Stimulated activated naive CD8-positive, alpha-beta T cell treated with anti-CD3 and anti-CD28 coated beads, Interleukin-15, amount 100 ng/mL, for 72 hours (primary cell): ENCODE measurements around the gene ABHD12B.
"Not testable (repeated sequence)": the region's sequence is repeated elsewhere in the genome, so short reads cannot be mapped to it uniquely, and the experiment has no call there.

Source experiments
- ATAC-seq: fragments of 150-1000 bp; cut with Tn5 transposase; 2 replicates; pipeline ENCODE4 v1.10.0; 2021; ENCODE audit warnings: mild to moderate bottlenecking, moderate library complexity
- DNase-seq, 2 donors: peaks; one replicate each; pipeline ENCODE4 v3.0.0; 2021 to 2022
- H3K27ac Mint-ChIP-seq, 2 donors: one replicate each; pipeline ENCODE4 v1.8.0; 2022; ENCODE audit warnings: mild to moderate bottlenecking in 2 of 2, mixed read lengths in 2 of 2, moderate library complexity in 2 of 2
- H3K27me3 Mint-ChIP-seq: one replicate; pipeline ENCODE4 v1.8.0; 2022; ENCODE audit warnings: mixed read lengths
- H3K4me1 Mint-ChIP-seq: one replicate; pipeline ENCODE4 v1.8.0; 2022; ENCODE audit warnings: mild to moderate bottlenecking, mixed read lengths
- H3K4me3 Mint-ChIP-seq, 2 donors: one replicate each; pipeline ENCODE4 v1.8.0; 2022; ENCODE audit warnings: mild to moderate bottlenecking in 2 of 2, mixed read lengths in 2 of 2, moderate library complexity in 1 of 2
- H3K9me3 Mint-ChIP-seq, 2 donors: one replicate each; pipeline ENCODE4 v1.8.0; 2022; ENCODE audit warnings: mixed read lengths in 2 of 2

Gene ABHD12B

GRCh38 chr14:50860478-50861086 is 11.3 kb upstream of the ABHD12B start:
- Mint-ChIP-seq H3K4me1 (peaks cover 12% of the 10 kb centered on the region), H3K9me3 (no peaks in the 10 kb centered on the region), H3K27me3 (peaks cover 12% of the 10 kb centered on the region), H3K27ac (peak overlapping the region; percentile 92 to 95), H3K4me3 (peak overlapping the region; percentile 88 to 92)
- ATAC-seq = peak; percentile 65
- peak; percentile 86 to 87 for DNase-seq

DNA sequence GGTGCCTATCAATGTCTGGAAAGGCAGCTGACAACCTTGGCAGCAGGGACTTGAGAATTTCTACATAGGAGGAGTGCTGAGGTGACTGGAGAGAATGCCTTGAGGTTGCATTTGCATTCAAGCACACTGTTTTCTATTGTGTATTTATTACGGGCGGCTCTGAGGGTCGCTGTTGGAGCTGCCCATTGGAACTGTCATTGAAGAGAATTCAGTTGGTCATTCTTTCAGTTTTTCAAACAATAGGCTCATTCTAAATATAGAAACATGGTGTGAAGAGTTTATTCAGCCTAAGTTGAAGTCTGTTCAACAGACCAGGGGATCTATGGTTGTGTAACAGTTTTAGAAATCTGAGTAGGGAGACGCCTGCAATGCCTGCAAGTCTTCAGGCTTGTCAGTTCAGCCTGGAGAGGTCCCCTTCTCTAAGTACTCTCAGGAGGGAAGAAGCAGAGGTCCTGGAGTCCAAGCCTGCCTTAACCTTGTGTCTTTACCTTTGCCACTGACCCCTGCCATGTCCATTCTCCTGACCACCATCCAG is 9.8 kb upstream of the ABHD12B start:
- Mint-ChIP-seq H3K9me3 (no peaks in the 10 kb centered on the region), H3K4me1 (peaks cover 12% of the 10 kb centered on the region), H3K4me3 (no peak overlapping the region)

DNA sequence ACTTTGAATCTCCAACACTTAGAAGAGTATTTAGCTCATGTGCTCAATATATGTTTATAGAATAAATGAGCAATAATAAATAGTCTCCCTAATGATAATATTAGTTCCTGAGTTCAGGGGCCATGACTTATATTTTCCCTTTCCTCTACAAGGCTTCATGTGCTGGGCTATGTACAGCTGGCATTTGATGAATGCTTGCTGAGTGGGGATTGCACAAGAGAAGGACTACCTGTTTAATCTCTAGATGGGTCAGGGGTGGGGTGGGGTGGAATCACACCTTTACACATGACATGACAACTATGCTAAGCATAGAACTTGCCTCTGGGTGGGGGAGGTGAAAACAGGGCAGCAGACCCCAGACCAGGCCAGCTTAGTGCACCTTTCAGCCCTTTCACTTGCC is 7.6 kb upstream of the ABHD12B start:
- peaks cover 48% of the 10 kb centered on the region for H3K27me3 Mint-ChIP-seq
- ATAC-seq (no peak), DNase-seq (no peak)
- no peak overlapping the region for H3K4me3 Mint-ChIP-seq
- no peaks in the 10 kb centered on the region for H3K9me3 Mint-ChIP-seq
- H3K4me1 Mint-ChIP-seq = peaks cover 10% of the 10 kb centered on the region
- no peak overlapping the region for H3K27ac Mint-ChIP-seq

More for the DNA sequence above, 9.8 kb upstream of the ABHD12B start:
- DNase-seq = no peak
- Mint-ChIP-seq H3K27ac (peak overlapping the region in 1 of 2 donors; percentile 34), H3K27me3 (peaks cover 27% of the 10 kb centered on the region)
- ATAC-seq = no peak

DNA sequence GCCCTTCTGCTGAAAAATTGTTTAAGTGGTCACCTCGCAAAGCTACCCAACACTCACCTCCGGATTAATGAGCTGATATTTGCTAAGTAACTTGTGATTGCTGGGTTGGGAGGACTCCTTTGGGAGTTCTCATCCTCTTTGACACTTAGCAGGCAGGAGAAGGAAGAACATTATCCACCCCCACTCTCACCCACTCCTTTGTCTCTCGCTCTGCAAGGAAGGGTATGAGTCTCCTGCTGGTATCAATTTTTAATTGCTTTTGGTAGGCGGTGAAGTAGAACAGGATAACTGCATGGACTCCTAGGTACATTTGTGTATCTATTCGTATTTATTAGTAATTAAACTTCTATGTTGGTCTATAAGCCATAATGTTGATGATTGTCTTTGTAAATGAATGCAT is 6.9 kb upstream of the ABHD12B start:
- no peak overlapping the region for H3K27ac Mint-ChIP-seq
- ATAC-seq = no peak
- no peak for DNase-seq
- no peak overlapping the region for H3K4me3 Mint-ChIP-seq
- H3K27me3 Mint-ChIP-seq = peaks cover 55% of the 10 kb centered on the region
- no peaks in the 10 kb centered on the region for H3K9me3 Mint-ChIP-seq
- peaks cover 5% of the 10 kb centered on the region for H3K4me1 Mint-ChIP-seq

DNA sequence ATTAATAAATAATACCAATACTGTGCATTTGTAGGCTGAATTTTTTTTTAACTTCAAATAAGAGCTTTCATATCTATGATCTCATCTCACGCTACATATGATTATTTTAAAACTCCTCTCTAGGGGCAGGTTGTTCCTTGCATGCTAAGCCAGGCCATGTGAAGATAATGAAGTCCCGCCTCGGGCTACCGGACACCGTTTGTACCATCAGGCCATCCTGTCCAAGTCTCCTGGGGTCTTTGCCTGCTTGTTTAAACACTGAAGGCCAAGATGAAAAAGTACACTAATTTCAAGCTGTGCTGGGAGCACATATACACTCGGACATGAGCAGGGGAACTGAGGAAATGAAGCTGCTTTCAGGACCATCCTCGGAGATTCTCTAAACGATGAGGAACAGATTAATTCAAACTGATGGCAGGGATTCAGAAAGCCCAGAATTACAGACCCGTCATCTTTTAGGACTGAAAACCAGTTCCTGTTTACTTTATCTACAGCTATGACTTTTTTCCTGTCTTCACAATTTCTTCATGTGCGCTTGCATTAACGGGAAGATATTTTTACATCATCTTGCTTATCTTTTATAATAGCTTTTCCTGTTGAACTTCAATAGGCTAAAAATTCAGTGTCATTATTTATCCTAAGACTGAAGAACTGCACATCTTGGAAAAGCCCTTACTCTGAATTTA is 6.3 kb upstream of the ABHD12B start:
- Mint-ChIP-seq H3K27ac (no peak overlapping the region), H3K4me3 (no peak overlapping the region), H3K4me1 (peaks cover 2% of the 10 kb centered on the region), H3K9me3 (no peaks in the 10 kb centered on the region), H3K27me3 (peaks cover 61% of the 10 kb centered on the region)
- ATAC-seq = no peak
- no peak for DNase-seq

- ATAC-seq (no peak), DNase-seq (no peak)
- Mint-ChIP-seq H3K4me3 (peak overlapping the region in 1 of 2 donors; percentile 3), H3K9me3 (no peaks in the 10 kb centered on the region), H3K27ac (no peak overlapping the region), H3K27me3 (peaks cover 93% of the 10 kb centered on the region), H3K4me1 (peaks cover 44% of the 10 kb centered on the region)
Observed at GRCh38 chr14:50871228-50871627, 625 bp upstream of the ABHD12B start.

DNA sequence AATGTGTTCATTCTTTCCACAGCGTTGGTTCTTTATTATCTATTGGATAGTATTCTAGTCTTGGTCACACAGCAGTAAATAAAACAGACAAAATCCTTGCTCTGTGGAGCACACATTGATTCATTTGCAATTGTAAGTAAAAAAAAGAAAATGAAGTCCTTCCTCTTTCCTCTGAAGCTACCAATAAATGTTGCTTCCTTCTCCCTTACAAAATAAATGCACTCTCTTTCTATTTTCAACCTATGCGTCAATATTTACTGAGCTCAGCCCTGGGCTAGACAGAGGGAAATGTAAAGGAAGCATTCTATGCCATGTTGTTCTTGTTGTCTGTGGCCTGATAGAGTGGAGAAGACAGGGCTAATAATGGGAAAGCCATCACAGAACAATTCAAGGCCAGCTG is 2.9 kb downstream of the ABHD12B start:
- no peak for ATAC-seq
- H3K4me3 Mint-ChIP-seq = peak overlapping the region in 1 of 2 donors; percentile 43
- H3K27ac Mint-ChIP-seq = no peak overlapping the region

DNA sequence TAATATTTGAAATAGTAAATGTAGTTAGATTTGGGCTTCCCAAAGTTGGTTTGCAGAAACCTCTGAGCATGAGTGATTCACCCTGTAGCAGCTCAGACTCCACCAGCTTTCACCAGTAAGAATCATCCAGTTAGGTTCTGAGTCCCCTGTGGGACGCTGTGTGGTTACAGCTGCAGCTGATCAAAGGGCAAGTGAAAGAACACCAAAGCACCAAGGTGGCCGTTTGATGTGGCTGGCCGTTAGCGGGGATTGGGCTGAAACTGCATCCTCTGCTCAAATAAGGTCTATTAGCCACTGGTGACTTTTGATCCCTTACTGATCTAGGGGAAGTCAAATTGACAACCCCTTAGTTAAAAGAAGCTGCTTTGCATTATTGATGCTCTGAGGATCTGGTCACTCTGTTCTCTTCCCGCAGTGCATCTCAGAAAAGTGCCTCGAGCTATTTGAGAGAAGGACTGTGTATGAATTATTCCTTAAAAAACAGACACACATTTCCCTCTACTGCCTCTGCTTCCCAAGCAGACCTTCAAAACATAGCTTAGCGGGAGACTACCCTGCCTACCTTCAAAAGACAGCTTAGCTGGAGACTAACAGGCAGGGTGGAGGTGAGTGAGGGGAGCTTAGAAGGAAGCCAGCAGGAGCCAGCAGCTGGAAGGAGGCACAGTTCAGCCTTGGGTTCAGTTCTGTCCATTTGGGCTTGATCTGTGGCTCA is 3.7 kb downstream of the ABHD12B start:
- DNase-seq (peak; percentile 75 to 90), ATAC-seq (peak; percentile 100)
- H3K27me3 Mint-ChIP-seq = peaks cover 93% of the 10 kb centered on the region
- H3K4me1 Mint-ChIP-seq = peaks cover 45% of the 10 kb centered on the region
- H3K27ac Mint-ChIP-seq = no peak overlapping the region
- peak overlapping the region in 1 of 2 donors; percentile 43 for H3K4me3 Mint-ChIP-seq
- H3K9me3 Mint-ChIP-seq = no peaks in the 10 kb centered on the region

More for the DNA sequence above, 2.9 kb downstream of the ABHD12B start:
- no peak for DNase-seq
- Mint-ChIP-seq H3K4me1 (peaks cover 46% of the 10 kb centered on the region), H3K9me3 (no peaks in the 10 kb centered on the region), H3K27me3 (peaks cover 93% of the 10 kb centered on the region)

DNA sequence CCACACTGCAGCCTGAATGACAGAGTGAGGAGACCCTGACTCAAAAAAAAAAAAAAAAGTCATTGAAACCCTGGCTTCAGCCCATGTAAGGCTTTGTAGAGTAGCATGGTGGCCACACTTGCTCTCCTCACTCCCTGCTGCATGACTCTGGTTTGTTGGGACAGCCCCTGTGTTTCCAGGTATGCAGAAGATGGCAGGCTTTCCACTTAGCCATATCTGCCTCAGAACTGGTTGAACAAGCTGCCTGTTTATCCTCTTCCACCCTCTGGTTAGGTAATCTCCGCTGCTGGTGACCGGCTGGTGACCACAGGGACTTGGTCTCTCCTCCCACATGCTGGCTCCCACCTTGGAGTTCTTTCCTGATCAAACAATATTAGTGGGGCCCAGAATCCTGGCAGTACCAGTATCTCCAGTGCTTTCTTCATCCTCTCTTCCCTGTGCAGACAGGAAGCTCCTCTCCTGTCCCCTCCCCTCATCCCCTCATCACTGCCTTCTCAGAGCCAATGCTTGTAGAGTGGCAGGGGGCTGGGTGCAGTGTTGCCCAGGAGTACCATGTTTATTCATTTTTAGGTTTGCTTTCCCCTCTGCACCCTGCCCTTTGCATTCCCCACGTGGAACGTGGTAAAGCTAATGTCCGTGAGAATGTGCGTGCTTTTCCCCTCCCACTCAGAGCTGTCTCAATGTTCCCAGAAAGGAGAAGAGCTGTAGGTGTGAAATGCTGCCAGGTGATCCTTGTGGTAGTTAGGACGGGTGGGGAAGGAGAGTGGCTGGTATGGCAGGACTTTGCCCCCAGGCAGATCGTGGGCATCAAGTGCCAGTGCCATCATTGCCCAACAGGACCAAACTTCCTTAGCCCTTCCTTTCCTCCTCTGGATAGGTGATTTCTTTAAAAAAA is 11.3 kb downstream of the ABHD12B start:
- no peaks in the 10 kb centered on the region for H3K9me3 Mint-ChIP-seq
- H3K4me1 Mint-ChIP-seq = peaks cover 6% of the 10 kb centered on the region
- no peak overlapping the region for H3K4me3 Mint-ChIP-seq
- ATAC-seq = no peak
- H3K27ac Mint-ChIP-seq = no peak overlapping the region
- no peak for DNase-seq
- peaks cover 71% of the 10 kb centered on the region for H3K27me3 Mint-ChIP-seq

- peaks cover 65% of the 10 kb centered on the region for H3K27me3 Mint-ChIP-seq
- no peaks in the 10 kb centered on the region for H3K9me3 Mint-ChIP-seq
- H3K4me3 Mint-ChIP-seq = no peak overlapping the region
- DNase-seq (no peak), ATAC-seq (no peak)
- peaks cover 6% of the 10 kb centered on the region for H3K4me1 Mint-ChIP-seq
- no peak overlapping the region for H3K27ac Mint-ChIP-seq
Observed at GRCh38 chr14:50883827-50884197, 12.0 kb downstream of the ABHD12B start.

DNA sequence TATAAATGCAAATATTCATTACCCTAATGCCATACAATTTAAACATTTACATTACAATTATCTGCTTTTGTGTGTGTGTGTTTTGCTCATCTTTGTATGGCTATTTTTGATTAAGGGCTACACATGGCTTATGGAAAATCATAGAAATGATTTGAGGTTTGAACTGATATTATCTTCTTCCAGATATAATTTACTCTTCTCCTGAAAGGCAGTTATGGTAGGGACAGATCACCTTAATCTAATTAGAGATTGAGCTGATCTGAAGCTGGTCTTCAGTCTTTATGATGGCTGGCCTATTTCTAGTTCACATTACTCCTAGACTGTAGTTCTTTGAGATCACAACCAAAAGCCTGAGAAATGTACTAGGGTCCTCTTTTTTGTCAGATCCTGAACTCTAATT is 15.6 kb downstream of the ABHD12B start:
- Mint-ChIP-seq H3K27me3 (peaks cover 33% of the 10 kb centered on the region), H3K4me1 (peaks cover 6% of the 10 kb centered on the region), H3K27ac (no peak overlapping the region), H3K9me3 (no peaks in the 10 kb centered on the region), H3K4me3 (no peak overlapping the region)
- ATAC-seq (no peak), DNase-seq (no peak)

DNA sequence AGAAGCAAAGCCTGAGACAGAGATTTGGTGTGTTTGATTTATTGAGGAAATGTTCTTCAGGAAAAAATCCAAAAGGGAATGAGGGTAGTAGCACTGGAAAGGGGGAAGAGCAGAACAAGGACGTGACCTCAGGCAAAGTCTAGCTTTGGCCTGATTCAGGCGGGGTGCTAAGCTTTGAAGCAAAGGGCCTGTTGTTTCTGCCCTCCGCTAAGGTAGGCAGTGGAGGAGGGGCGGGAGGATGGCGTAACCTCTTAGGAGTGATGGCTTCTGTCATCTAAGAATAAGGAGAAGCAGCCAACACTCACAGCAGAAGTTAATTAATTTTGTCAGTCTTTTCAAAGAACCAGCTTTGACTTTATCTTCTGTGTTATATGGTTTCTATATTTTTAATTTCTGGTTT is 20.4 kb downstream of the ABHD12B start:
- no peak for DNase-seq
- ATAC-seq = no peak
- H3K4me1 Mint-ChIP-seq = no peaks in the 10 kb centered on the region
- no peaks in the 10 kb centered on the region for H3K9me3 Mint-ChIP-seq
- H3K4me3 Mint-ChIP-seq = no peak overlapping the region
- H3K27me3 Mint-ChIP-seq = no peaks in the 10 kb centered on the region
- no peak overlapping the region for H3K27ac Mint-ChIP-seq

GRCh38 chr14:50896421-50896820 is 24.6 kb downstream of the ABHD12B start:
- ATAC-seq, H3K27me3 Mint-ChIP-seq, H3K27ac Mint-ChIP-seq, H3K9me3 Mint-ChIP-seq, DNase-seq, H3K4me1 Mint-ChIP-seq, H3K4me3 Mint-ChIP-seq: not testable (repeated sequence)

DNA sequence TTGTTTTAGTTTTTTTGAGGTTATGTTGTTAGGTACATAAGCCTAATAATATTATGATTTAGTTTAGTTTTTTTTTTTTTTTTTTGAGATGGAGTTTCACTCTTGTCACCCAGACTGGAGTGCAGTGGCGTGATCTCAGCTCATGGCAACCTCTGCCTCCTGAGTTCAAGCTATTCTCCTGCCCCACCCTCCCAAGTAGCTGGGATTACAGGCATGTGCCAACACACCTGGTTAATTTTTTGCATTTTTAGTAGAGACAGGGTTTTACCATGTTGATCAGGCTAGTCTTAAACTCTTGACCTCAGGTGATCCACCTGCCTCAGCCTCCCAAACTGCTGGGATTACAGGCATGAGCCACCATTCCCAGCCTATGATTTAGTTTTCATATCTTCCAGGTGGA is 25.2 kb downstream of the ABHD12B start:
- H3K27ac Mint-ChIP-seq, DNase-seq, H3K27me3 Mint-ChIP-seq, H3K9me3 Mint-ChIP-seq, H3K4me1 Mint-ChIP-seq, ATAC-seq, H3K4me3 Mint-ChIP-seq: not testable (repeated sequence)

DNA sequence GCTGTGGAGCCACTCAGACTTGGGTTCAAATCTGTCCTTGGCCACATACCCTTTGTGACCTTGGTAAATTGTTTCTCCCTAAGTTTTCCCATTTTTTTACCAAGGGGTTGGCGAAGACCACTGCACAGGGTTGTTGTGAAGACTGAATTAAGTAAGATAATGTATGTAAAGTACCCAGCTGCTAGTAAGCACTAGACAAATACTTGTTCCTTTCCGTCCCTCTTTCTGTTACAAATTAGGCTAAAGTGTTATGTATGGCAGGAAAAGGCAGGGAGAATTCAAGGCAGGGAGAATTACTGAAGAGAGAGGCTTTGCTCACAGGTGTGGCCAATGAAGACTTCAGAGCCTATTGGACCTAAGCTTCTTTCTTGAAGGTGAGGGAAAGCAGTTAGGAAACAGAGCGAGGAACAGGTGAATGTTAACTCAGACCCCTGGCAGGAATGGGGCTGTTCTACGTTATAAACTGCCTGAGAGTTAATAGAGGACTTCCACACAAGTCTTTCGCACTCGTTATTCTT is 25.9 kb downstream of the ABHD12B start:
- ATAC-seq = no peak
- H3K4me1 Mint-ChIP-seq = no peaks in the 10 kb centered on the region
- no peak overlapping the region for H3K4me3 Mint-ChIP-seq
- H3K27me3 Mint-ChIP-seq = peaks cover 8% of the 10 kb centered on the region
- no peaks in the 10 kb centered on the region for H3K9me3 Mint-ChIP-seq
- DNase-seq = no peak
- H3K27ac Mint-ChIP-seq = no peak overlapping the region
